ENCODE results near the gene NPSR1.
"Not testable (repeated sequence)": the region's sequence is repeated elsewhere in the genome, so short reads cannot be mapped to it uniquely, and the experiment has no call there.

The NPSR1 gene

DNA sequence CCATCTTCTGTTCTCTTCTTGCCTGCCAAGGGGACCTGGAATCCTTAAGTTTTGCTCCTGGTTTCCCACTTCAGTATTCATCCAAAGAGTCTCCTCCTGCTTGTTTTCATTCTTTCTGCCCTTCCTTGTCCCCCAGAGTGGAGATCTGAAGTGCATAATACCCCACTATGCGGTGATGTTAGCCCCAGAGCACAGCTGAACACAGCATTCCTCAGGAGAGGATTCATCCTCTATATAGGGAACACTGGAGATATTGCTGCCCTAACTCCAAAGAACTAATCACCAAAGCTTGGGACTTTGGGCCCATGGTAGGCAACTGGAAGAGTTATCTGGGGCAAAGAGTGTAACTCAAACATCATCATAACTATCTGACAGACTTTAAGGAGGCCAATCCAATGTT lies 201.3 kb downstream of the NPSR1 start:
- FAIRE-seq: not testable (repeated sequence)

DNA sequence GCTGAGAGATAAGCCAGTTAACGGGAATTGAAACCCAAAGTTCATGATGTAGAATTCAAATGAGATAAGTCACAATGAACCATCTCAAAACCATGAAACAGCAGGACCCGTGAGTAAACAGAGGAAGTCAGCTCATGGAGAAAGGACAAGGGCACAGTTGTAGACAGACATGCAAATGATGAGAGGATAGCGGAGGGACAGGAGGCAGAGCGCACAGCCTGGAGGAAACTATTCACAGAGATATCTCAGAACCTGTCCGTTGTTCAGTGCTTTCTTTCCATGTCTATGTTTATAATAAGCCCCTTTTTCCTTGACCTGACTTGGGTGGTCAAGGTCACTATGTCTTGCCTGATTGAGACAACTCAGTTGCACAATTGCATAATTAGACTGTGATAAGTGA lies 208.2 kb downstream of the NPSR1 start:
- DNase-seq (ENCODE audit: insufficient read length, low spot score); FAIRE-seq: not testable (repeated sequence)

More for the DNA sequence above, 201.3 kb downstream of the NPSR1 start:
- not testable (repeated sequence) for DNase-seq (ENCODE audit: insufficient read length, low spot score)

DNA sequence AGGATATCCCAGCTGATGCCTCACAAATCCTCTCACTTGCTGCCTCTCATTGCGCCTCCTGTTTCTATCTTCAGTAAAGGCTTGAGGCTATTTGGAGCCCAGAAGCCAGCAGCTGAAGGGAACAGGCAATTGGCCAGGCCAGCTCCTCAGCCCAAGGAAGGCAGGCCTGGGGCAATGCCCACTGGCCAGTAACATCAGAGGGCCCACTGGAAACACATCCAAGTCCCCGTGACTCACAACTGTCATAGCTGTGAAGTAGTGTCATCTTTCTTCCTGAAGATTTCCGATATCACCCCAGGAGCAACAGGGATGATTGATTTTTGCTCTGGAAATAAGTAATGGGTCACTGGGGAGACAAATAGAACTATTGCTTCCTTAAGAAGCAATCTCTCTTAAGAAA lies 209.3 kb downstream of the NPSR1 start:
- DNase-seq (ENCODE audit: insufficient read length, low spot score): not testable (repeated sequence)
- peak; percentile 89 for FAIRE-seq

- not testable (repeated sequence) for FAIRE-seq; DNase-seq (ENCODE audit: insufficient read length, low spot score)
Measured at GRCh38 chr7:34868602-34869001, 210.6 kb downstream of the NPSR1 start.

- no peak for FAIRE-seq
- DNase-seq (ENCODE audit: insufficient read length, low spot score): no peak
Measured at GRCh38 chr7:34869057-34869456, 211.0 kb downstream of the NPSR1 start.

- DNase-seq (ENCODE audit: insufficient read length, low spot score): not testable (repeated sequence)
- peak; percentile 85 for FAIRE-seq
Measured at GRCh38 chr7:34870041-34870440, 212.0 kb downstream of the NPSR1 start.

DNA sequence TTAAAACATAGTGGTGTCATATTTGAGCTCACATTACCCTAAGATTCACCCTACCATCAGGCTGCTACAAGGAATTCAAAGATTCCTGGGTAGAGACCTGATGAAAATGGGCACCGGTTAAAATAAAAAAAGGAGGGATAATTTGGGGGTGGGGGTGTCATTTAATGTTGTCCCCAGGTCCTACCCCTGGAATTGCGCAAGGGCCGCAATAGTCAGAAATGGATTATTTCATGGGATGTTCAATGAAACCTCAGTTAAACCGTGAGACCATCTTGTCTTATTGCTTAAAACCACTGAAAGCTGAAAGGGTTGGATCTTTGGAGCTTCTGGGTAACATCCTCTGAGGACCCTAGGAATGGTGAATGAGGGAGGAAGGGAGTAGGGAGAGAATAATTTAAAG lies 216.3 kb downstream of the NPSR1 start:
- not testable (repeated sequence) for FAIRE-seq; DNase-seq (ENCODE audit: insufficient read length, low spot score)

DNA sequence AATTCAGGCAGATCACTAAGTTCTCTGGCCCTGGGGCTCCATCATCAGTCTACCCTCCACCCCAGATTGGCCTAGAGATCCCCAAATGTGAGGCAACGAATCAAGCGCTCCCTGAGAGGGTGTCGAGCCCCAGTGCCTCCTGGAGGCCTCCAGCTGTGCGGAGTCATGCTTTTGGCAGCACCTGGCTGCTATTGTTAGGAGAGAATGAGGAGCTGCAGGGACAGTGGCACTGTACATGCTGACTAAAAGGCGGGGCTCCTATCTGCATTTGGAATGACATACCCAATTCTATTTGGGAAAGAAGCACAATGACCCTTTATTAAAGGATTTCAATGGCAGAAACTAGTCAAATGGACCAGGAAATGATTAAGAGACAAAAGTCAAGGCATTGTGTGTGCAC lies 217.5 kb downstream of the NPSR1 start:
- DNase-seq (ENCODE audit: insufficient read length, low spot score): no peak

GRCh38 chr7:34878944-34879735 lies 221.1 kb downstream of the NPSR1 start:
- not testable (repeated sequence) for DNase-seq (ENCODE audit: insufficient read length, low spot score); FAIRE-seq

More for the DNA sequence above, 217.5 kb downstream of the NPSR1 start:
- FAIRE-seq: no peak

GRCh38 chr7:34879871-34880270 lies 221.9 kb downstream of the NPSR1 start:
- FAIRE-seq (no peak), DNase-seq (ENCODE audit: insufficient read length, low spot score) (no peak)

- FAIRE-seq; DNase-seq (ENCODE audit: insufficient read length, low spot score): not testable (repeated sequence)
Measured at GRCh38 chr7:34883855-34884254, 225.8 kb downstream of the NPSR1 start.

DNA sequence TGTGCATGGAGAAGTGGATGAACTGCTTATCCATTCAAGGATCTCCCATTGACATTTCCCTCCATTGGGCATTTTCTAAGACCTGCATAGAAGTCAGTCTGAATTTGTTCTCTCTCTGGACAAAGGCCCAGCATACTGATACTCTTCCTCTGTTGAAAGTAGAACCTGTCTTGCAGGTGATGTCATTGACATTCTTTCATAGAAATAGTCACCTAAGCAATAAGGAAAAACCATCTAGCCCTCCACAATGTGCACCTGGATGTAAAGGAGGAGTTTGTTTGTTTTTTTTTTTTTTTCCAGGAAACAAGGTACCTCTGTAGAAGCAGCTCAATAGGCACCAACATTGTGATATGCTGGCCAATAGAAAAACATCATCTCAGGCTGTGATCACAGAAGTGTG lies 228.8 kb downstream of the NPSR1 start:
- FAIRE-seq (no peak), DNase-seq (ENCODE audit: insufficient read length, low spot score) (no peak)

DNA sequence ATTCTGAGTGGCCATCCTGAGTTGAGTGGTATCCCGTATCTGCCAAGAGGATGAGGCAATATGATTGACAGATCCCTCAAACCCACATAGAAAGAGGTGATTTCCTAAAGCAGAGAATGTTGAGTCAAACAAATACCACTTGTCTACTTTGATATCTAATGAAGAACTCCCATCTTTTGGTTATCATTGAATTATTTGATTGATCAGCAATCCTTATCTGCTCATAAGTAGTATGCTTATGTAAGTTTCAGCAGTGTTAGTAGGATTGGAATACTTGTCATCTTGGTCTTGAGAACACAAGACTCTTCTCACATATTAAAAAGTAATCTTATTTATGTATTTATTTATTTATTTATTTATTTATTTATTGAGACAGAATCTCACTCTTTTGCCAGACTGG lies 231.9 kb downstream of the NPSR1 start:
- FAIRE-seq: no peak
- no peak for DNase-seq (ENCODE audit: insufficient read length, low spot score)

DNA sequence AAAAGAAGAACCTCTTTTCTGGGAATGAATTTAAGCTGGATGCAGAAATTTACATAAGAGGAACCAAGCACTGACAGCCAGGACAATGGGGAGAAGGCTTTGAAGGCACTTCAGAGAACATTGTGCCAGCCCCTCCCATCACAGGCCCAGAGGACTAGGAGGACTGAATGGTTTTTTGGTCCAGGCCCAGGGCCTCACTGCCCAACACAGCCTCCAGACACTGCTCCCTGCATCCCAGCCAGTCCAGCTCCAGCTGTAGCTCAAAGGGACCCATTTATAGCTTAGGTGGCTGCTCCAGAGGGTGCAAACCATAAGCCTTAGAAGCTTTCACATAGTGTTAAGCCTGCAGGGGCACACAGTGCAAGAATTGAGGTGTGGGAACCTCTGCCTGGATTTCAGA lies 237.2 kb downstream of the NPSR1 start:
- no peak for DNase-seq (ENCODE audit: insufficient read length, low spot score)
- no peak for FAIRE-seq

All from HTR-8/SVneo (cell line).